Fibroblast of villous mesenchyme (primary cell): ENCODE data around the gene SHC2. TPM values are rescaled to one million over a fixed set of nuclear protein-coding genes. Genes with fewer than 3 reads are reported as not detected.
"Not testable (repeated sequence)": the region's sequence is repeated elsewhere in the genome, so short reads cannot be mapped to it uniquely, and the experiment has no call there.

ENCODE experiments used
- DNase-seq: peaks from one replicate; pipeline ENCODE4 v3.0.0-alpha.2; 2010; ENCODE audit warnings: low read depth
- H3K4me3 ChIP-seq: 2 replicates; pipeline ENCODE4 v1.5.1; 2011; ENCODE audit warnings: low read depth, mild to moderate bottlenecking, low read length
- CTCF ChIP-seq: IDR thresholded peaks from 2 replicates; pipeline ENCODE4 v1.5.1; 2012; ENCODE audit warnings: low read depth, mild to moderate bottlenecking, low read length; ENCODE audit not compliant: insufficient read depth
- total RNA-seq: library from RNA; depleted of rRNA; stranded (reverse); fragments of >200 nt; gene quantifications from 2 replicates; pipeline ENCODE4 v1.2.3, GENCODE V29; 2012

Gene SHC2
- total RNA-seq, 1 donor = 0.43 TPM

GRCh38 chr19:383922-384798 is 76.7 kb downstream of the SHC2 start:
- H3K4me3 ChIP-seq = no peak overlapping the region
- peak; percentile 44 for DNase-seq
- TF ChIP-seq CTCF = peak; percentile 24

- no peak for DNase-seq
- TF ChIP-seq CTCF = no peak
- no peak overlapping the region for H3K4me3 ChIP-seq
Observed at GRCh38 chr19:383040-383439, 77.8 kb downstream of the SHC2 start.

GRCh38 chr19:382578-382977 is 78.3 kb downstream of the SHC2 start:
- not testable (repeated sequence) for H3K4me3 ChIP-seq

GRCh38 chr19:381901-382300 is 78.9 kb downstream of the SHC2 start:
- DNase-seq, H3K4me3 ChIP-seq: not testable (repeated sequence)

More at GRCh38 chr19:382578-382977, 78.3 kb downstream of the SHC2 start:
- DNase-seq = peak; percentile 72

- DNase-seq, H3K4me3 ChIP-seq: not testable (repeated sequence)
Observed at GRCh38 chr19:380618-381219, 80.1 kb downstream of the SHC2 start.

- no peak for DNase-seq
Observed at GRCh38 chr19:379796-380195, 81.0 kb downstream of the SHC2 start.

GRCh38 chr19:378706-379105 is 82.1 kb downstream of the SHC2 start:
- no peak overlapping the region for H3K4me3 ChIP-seq
- DNase-seq = no peak
- no peak for TF ChIP-seq CTCF

More at GRCh38 chr19:379796-380195, 81.0 kb downstream of the SHC2 start:
- H3K4me3 ChIP-seq = no peak overlapping the region
- no peak for TF ChIP-seq CTCF

GRCh38 chr19:377801-378581 is 82.8 kb downstream of the SHC2 start:
- H3K4me3 ChIP-seq = no peak overlapping the region
- DNase-seq = peak; percentile 29
- peak; percentile 24 for TF ChIP-seq CTCF
